C4-2B (cell line): ENCODE results near the gene COL26A1.

Experiments used
- CTCF ChIP-seq: fragments of 450-650 bp; conservative IDR thresholded peaks from 2 replicates; pipeline ENCODE4 v1.5.1; 2017; ENCODE audit warnings: mild to moderate bottlenecking
- ZFX ChIP-seq: fragments of 450-650 bp; IDR thresholded peaks from 2 replicates; pipeline ENCODE4 v1.6.1; 2017

GRCh38 chr7:101419831-101420230 is 57.2 kb downstream of the COL26A1 start:
- TF ChIP-seq CTCF (no peak), ZFX (no peak)
